Fibroblast of upper back skin (primary cell): ENCODE data around the gene RNASE8.

Experiments used
- DNase-seq: peaks from one replicate; pipeline ENCODE4 v3.0.0-alpha.2; 2013

The RNASE8 gene

DNA sequence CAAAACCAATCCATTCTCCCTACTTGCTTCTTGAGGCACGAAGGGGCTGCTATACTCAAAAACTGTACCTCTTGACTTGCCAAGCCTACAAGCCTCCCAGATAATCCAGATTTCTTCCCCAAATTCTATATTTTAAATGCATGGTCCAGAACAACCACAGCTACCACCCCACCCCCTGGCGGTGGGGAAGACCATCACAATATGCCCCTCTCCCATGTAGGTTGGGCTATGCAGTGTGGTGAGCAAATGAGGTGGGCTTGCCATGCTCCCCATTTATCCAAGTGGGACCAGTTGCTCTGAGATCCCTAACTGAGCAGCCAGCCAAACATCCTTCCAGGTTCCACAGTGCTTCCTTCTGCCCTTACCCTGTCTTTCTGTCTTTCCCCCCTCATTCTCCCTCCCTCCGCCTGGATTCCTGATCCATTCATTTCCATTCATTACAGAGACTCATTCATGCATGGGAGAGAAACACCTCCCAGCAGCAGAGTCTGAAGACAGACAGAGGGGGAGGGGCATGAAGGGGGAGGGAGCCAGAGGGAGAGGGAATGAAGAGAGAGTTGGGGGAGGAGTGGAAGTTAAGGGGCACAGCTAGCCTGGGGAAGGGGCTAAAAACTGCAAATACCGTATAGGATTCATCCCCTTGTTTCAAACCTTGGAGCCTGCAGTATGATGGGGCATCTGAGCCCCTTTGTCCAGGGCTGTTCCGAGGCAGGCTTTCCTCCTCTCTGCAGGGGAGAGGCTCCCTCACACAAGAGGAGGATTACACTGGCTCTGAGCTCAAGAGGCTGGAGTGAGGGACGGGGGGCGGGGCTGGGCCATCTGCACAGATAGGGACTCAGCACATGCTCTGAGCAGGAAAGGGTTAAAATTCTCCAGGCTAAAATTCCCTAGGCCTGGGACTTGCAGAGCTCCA lies 36.4 kb downstream of the RNASE8 start:
- DNase-seq, result peak; percentile 25

GRCh38 chr14:21095430-21096205 lies 38.0 kb downstream of the RNASE8 start:
- peak; percentile 47 for DNase-seq

- no peak for DNase-seq
Measured at GRCh38 chr14:21096438-21096837, 38.8 kb downstream of the RNASE8 start.

GRCh38 chr14:21096978-21097635 lies 39.5 kb downstream of the RNASE8 start:
- DNase-seq, result no peak

- DNase-seq, result no peak
Measured at GRCh38 chr14:21097636-21098075, 40.0 kb downstream of the RNASE8 start.

- peak; percentile 47 for DNase-seq
Measured at GRCh38 chr14:21098076-21098891, 40.7 kb downstream of the RNASE8 start, which contains the start of gene ZNF219. ZNF219 (minus strand) TSS chr14:21098655; CDS start chr14:21093591, 5,064 bp downstream.

DNA sequence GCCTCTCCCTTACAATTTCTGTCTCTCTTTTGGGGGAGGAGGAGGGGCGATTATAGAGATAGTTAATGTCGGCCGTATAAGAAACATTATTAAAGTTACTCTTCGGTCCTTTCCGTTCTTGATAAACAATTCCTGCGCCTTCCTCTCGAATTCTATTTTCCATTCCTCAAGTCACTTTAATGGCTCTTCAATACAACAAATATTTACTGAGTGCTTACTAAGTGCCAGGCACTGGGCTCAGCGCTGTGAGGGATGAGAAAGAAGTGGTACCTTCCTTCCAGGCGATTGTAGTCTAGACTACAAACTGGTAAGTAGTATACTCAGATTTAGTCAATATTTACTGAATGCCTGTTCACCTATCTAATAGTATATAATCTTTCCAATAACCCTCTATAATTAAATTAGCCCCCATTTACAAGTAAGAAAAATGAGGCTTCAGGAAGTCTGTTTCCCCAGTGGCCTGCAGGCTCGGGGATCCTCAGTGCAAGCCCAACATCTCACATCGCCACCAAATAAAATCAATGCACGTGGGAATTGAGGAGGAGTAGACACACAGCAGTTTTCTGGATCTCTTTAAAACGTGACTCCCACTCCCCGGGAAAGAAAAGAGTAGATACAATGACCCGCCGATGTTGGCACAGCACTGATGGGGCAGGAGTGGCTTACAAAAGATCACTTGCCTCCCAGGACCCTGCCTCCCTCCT lies 41.4 kb downstream of the RNASE8 start:
- DNase-seq, result no peak

- no peak for DNase-seq
Measured at GRCh38 chr14:21099596-21099985, 42.0 kb downstream of the RNASE8 start.

DNA sequence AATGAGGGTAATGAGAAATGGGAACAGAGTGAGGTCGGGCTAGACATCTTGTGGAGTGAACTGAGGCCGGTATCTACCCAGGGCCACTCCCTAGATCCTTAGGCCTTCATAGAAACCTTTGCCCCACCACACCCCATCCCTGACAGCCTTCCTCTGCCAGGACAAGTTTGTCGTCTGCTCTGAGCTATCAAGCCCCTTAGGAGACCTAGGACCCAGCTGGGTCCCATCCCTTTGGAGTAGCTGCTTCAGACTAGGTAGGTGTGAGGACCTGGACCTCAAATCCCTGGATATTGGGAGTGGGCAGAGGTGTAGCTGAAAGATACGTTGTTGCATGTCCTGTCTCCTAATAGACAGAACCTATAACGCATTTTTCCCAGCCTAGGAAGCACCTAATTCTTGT lies 43.3 kb downstream of the RNASE8 start, which contains the start of gene TMEM253:
Gene TMEM253 (plus strand): TSS at position 136 of the 400 bp plus-strand sequence. CDS start 278 bp downstream, outside the sequence.
- DNase-seq, result no peak

GRCh38 chr14:21101802-21102413 lies 44.3 kb downstream of the RNASE8 start:
- no peak for DNase-seq

GRCh38 chr14:21102521-21103410 lies 45.1 kb downstream of the RNASE8 start:
- DNase-seq, result no peak

GRCh38 chr14:21103411-21103709 lies 45.7 kb downstream of the RNASE8 start:
- DNase-seq, result no peak

DNA sequence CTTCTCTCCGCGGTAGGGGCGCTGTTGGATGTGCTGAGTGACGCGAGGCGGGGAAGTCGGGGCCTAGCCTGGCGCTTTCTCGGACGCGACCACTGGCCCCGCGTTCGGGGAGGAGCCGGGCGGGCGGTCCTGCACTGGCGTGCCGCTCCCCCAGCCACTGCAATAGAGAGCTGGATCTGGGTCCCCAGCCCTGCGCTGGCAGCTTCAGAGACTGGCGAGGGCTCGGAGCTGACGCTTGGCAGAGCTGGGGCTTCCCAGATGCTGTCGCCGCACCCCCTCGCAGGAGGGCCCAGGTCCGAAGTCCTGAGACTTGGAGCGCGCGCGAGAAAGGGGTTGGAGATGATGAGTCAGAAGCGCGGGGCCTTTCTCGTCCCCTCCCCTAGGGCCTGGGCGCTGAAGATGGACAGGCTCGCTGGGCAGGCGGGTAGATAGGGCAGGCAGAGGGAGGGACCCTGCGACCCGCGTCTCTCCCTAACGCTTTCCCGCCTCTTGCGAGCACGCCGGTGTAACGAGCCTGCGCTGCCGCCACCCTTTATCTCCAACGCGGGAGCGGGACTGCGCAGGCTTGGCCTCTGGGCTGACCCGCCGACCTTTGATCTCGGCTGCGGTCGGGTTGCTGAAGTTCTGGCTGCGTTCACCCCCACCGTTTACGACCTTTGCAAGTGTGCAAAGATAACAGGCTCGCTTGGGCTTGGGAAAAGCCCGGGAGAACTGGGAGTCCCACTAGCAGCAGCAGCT lies 46.3 kb downstream of the RNASE8 start:
- DNase-seq, result peak; percentile 96

- DNase-seq, result peak; percentile 77
Measured at GRCh38 chr14:21104448-21105060, 46.9 kb downstream of the RNASE8 start.

DNA sequence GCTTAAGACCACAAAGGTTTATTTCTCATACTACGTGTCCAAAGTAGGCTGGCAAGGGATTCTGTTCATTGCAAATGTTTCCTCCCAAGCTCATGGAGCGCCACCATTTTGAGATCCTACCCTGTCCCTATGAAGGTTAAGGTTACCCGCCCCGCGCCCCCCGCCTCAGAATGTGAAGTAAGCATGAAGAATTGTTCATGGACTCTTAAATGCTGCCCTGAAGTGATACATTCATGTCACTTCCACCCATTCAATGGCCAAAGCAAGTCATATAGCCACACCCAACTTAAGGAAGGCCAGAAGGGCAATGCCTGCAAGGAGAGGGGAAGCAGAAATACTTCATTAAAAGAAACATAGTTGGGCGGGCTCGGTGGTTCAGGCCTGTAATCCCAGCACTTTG lies 47.5 kb downstream of the RNASE8 start:
- DNase-seq, result no peak

- DNase-seq, result no peak
Measured at GRCh38 chr14:21106176-21106497, 48.5 kb downstream of the RNASE8 start.

DNA sequence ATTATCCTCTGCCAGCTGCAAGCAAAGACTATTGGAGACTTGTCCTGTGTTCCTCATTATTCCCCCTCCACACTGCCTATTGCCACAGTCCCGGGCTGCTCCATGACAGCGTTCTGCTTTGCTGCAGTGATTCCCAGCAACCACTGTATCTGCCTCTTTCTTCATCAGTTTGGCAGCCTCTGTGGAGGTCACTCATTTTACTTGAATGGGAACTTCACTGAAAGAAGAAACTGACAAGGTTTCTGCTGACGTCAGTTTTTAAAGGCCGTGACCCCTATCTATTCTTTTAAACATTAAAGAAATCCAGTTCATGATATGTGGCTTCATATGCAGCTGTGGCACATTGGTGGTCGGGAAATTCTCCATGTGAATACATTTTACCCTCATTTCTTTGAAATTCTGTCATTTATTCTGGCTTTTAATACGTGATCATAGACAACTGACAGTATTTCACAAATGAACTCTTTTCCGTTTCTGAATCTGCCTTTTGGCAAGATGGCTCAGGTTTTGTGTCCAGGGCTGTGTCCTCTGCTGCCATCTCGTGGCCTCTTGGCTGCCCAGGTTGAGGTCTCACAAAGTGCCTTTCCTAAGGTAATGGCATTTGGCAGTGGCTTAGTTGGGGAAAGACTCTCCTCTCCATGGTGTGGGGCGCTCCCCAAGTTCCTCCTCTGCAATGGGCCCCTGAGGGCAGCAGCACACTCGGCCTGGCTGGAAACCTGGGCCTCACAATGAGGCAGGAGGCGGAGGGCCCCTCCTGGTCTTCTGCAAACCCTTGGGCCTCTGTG lies 49.1 kb downstream of the RNASE8 start:
- peak; percentile 72 for DNase-seq

- DNase-seq, result peak; percentile 22
Measured at GRCh38 chr14:21107283-21107800, 49.7 kb downstream of the RNASE8 start.
